GM12878 (cell line): ENCODE measurements around the gene RUNDC1. TPM values are rescaled to one million over a fixed set of nuclear protein-coding genes. Genes with fewer than 3 reads are reported as not detected.

Source experiments
- ATAC-seq: fragments of 200-7000 bp; cut with Tn5 transposase; 3 replicates; pipeline ENCODE4 v1.9.1; 2020; ENCODE audit warnings: mild to moderate bottlenecking, moderate library complexity
- BruUV-seq: library from RNA; stranded (reverse); fragments of 400-500 nt; replicated peaks from 2 replicates; lab custom pipeline; 2021; lab: Mats Ljungman, UMichigan
- CTCF ChIA-PET: fragments of 300-600 bp; sonication (Branson Sonifier 250); formaldehyde crosslinking; extraction: SDS; loops from one replicate; lab custom pipeline; 2021; ENCODE audit warnings: inconsistent platforms; lab: Yijun Ruan, JAX
- POLR2A ChIA-PET: fragments of 350-600 bp; formaldehyde crosslinking; extraction: SDS; loops from one replicate; lab custom pipeline; 2021; ENCODE audit warnings: inconsistent platforms; lab: Charles Lee
- RAD21 ChIA-PET: fragments of 300-600 bp; sonication (Branson Sonifier 250); formaldehyde crosslinking; loops from one replicate; lab custom pipeline; 2023; ENCODE audit warnings: antibody characterized with exemption; ENCODE audit not compliant: unreplicated experiment; lab: Charles Lee
- SMC1A ChIA-PET: fragments of 300-600 bp; sonication (Branson Sonifier 250); formaldehyde crosslinking; loops from one replicate; lab custom pipeline; 2023; ENCODE audit not compliant: unreplicated experiment, uncharacterized antibody; lab: Charles Lee
- DNase-seq: peaks from one replicate; pipeline ENCODE4 v3.0.0-alpha.2; 2011; ENCODE audit warnings: low read depth, low spot score
- FAIRE-seq: peaks from 3 replicates; lab custom pipeline; 2011; peaks lifted over from hg19 to GRCh38; lab: Jason Lieb, UNC
- H2AFZ ChIP-seq: 2 replicates; pipeline ENCODE4 v1.6.0; 2011; ENCODE audit warnings: low read depth, low read length, control low read depth; ENCODE audit not compliant: control insufficient read depth
- H3K27ac ChIP-seq: 2 replicates; pipeline ENCODE4 v1.5.1; 2011; ENCODE audit warnings: control low read depth; ENCODE audit not compliant: control insufficient read depth, insufficient read depth
- H3K27me3 ChIP-seq, 2 experiments: replicated peaks in 1 of 2; 2 replicates each; pipeline versions ENCODE4 v1.6.0 to v1.6.1; 2011; ENCODE audit warnings: low read length in 1 of 2; ENCODE audit not compliant: control insufficient read depth in 2 of 2, insufficient read depth in 2 of 2
- H3K36me3 ChIP-seq, 2 experiments: 2 replicates each; pipeline ENCODE4 v1.5.1; 2011; ENCODE audit warnings: low read length in 1 of 2; ENCODE audit not compliant: control insufficient read depth in 2 of 2, insufficient read depth in 2 of 2
- H3K4me1 ChIP-seq: 2 replicates; pipeline ENCODE4 v1.6.1; 2011; ENCODE audit warnings: mild to moderate bottlenecking, low read length, moderate library complexity, mixed read lengths; ENCODE audit not compliant: control insufficient read depth, insufficient read depth
- H3K4me2 ChIP-seq: 2 replicates; pipeline ENCODE4 v1.6.0; 2011; ENCODE audit warnings: control low read depth; ENCODE audit not compliant: control insufficient read depth, insufficient read depth
- H3K4me3 ChIP-seq: fragments of 200-600 bp; sonication (generic); 2 replicates; pipeline ENCODE4 v1.5.1; 2016
- H3K79me2 ChIP-seq: 2 replicates; pipeline ENCODE4 v1.6.0; 2011; ENCODE audit warnings: low read length; ENCODE audit not compliant: control insufficient read depth, insufficient read depth
- H3K9ac ChIP-seq: 2 replicates; pipeline ENCODE4 v1.8.0; 2011; ENCODE audit warnings: low read length, control low read depth, mixed read lengths; ENCODE audit not compliant: control insufficient read depth, insufficient read depth
- H3K9me3 ChIP-seq: replicated peaks from 3 replicates; pipeline ENCODE4 v1.5.1; 2011; ENCODE audit warnings: mild to moderate bottlenecking, low read length; ENCODE audit not compliant: control insufficient read depth, insufficient read depth
- H4K20me1 ChIP-seq: 2 replicates; pipeline ENCODE4 v1.6.0; 2011; ENCODE audit not compliant: control insufficient read depth, insufficient read depth
- E2F8 ChIP-seq: fragments of 450-650 bp; IDR thresholded peaks from 2 replicates; pipeline ENCODE4 v1.6.1; 2018; ENCODE audit warnings: mild to moderate bottlenecking, low read depth, moderate library complexity; ENCODE audit not compliant: partially characterized antibody
- IRF4 ChIP-seq: IDR thresholded peaks from 2 replicates; pipeline ENCODE4 v1.6.1; 2011; ENCODE audit warnings: low read depth, low read length
- IRF5 ChIP-seq: fragments of 450-650 bp; IDR thresholded peaks from 2 replicates; pipeline ENCODE4 v1.6.1; 2017; ENCODE audit warnings: borderline replicate concordance
- KAT2A ChIP-seq: conservative IDR thresholded peaks from 2 replicates; pipeline ENCODE4 v1.6.1; 2011; ENCODE audit warnings: low read depth, low read length; ENCODE audit not compliant: control insufficient read depth
- NR2C2 ChIP-seq: IDR thresholded peaks from 2 replicates; pipeline ENCODE4 v1.6.1; 2011; ENCODE audit warnings: borderline replicate concordance, low read depth; ENCODE audit not compliant: control insufficient read depth, insufficient read length
- ZSCAN29 ChIP-seq: fragments of 450-650 bp; IDR thresholded peaks from 2 replicates; pipeline ENCODE4 v1.6.1; 2017; ENCODE audit warnings: mild to moderate bottlenecking, moderate library complexity
- WGBS: methylation state at CpG from one replicate; pipeline ENCODE4 v1.1.6; 2016; ENCODE audit warnings: low lambda C conversion rate; ENCODE audit not compliant: insufficient replicate concordance, insufficient coverage; ENCODE audit errors: missing lambda C conversion rate; 5-methylcytosine and 5-hydroxymethylcytosine counted together
- in situ Hi-C: fragments of 300-500 bp; cut with MboI; formaldehyde crosslinking; loops from 9 replicates; pipeline ENCODE4 v1.14.3; 2018; ENCODE audit warnings: mixed read lengths
- intact Hi-C: fragments of 100-400 bp; cut with micrococcal nuclease; formaldehyde crosslinking; loops from one replicate; pipeline ENCODE4 v1.14.2; 2022; ENCODE audit not compliant: unreplicated experiment
- polyA plus RNA-seq, 11 experiments: library from polyadenylated mRNA; depleted of rRNA in 4 of 11; unstranded in 6 of 11; stranded (reverse) in 5 of 11; fragments of >200 nt; fragmentation: Nextera tagmentation in 4 of 11; fragmentation: Illumina TruSeq in 1 of 11; extraction: Ambion mirVana in 4 of 11; extraction: Trizol in 1 of 11; gene quantifications; 1 replicate in 1 of 11; 2 replicates in 10 of 11; pipeline versions ENCODE4 v1.2.1 to v1.2.3, GENCODE V29; 2011 to 2016; ENCODE audit warnings: inconsistent platforms in 2 of 11, missing spikeins in 2 of 11, low read depth in 1 of 11
- total RNA-seq, 4 experiments: library from RNA; depleted of rRNA in 3 of 4; stranded (reverse); fragments of >200 nt in 3 of 4; fragmentation: Illumina TruSeq in 1 of 4; extraction: Trizol in 1 of 4; gene quantifications; 2 replicates each; pipeline versions ENCODE4 v1.2.1 to v1.2.3, GENCODE V29; 2013 to 2021
- TF ChIP-seq, protein P1 (sequence below): fragments of 450-650 bp; conservative IDR thresholded peaks from 2 replicates; pipeline ENCODE4 v1.6.1; 2017; ENCODE audit warnings: mild to moderate bottlenecking, moderate library complexity

RUNDC1 gene
- total and polyA plus RNA-seq, 10 of the 15 experiments (the other 5 are each of a cell fraction or from before 2014, with no cell fraction given): 2.9 to 15.6 (median 8.2) TPM

DNA sequence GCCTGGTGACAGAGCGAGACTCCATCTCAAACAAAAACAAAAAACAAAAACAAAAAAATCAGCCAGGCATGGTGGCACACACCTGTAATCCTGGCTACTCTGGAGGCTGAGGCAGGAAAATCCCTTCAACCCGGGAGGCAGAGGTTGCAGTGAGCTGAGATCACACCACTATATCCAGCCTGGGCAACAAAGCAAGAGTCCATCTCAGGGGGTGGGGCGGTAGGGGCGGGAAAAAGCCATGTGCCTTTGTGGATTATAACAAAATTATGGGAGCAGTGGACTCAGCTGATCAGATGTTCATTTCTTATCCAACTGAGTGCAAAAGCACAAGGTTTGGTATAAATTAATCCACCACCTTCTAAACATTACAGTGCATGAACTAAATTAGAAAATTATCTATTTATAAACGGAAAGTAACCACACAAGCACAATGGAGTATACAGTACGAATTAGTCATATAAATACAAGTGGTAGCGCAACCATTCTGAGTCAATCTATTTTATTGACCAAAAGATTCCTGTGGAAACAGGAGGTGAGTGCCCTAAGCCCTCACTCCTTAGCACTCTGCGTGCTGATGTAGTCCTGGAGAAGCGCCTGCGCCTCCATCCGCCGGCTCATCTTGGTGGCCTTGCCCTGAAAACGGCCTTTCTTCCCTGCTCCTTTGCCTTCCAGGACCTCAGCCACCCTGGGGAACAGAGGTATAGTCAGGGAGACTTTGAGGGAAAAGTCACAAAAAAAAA lies 30.2 kb upstream of the RUNDC1 start:
- Histone ChIP-seq H3K9me3 (no peaks in the 10 kb centered on the region), H3K4me3 (no peak overlapping the region), H3K4me2 (no peak overlapping the region), H3K36me3 (peaks cover 6 to 24% of the 10 kb centered on the region in 2 experiments), H3K9ac (no peak overlapping the region), H3K27me3 (no peaks in the 10 kb centered on the region), H3K27ac (no peak overlapping the region), H2AFZ (no peak overlapping the region), H4K20me1 (no peaks in the 10 kb centered on the region; the same call in 1 of the 2 replicates), H3K4me1 (no peaks in the 10 kb centered on the region), H3K79me2 (no peaks in the 10 kb centered on the region)
- intact Hi-C loops: no loop called here
- TF ChIP-seq IRF5 (no peak), NR2C2 (no peak), IRF4 (no peak)
- in situ Hi-C loops: no loop called here
- FAIRE-seq (no peak), DNase-seq (no peak), ATAC-seq (no peak)
- 93% methylated on average over 13 of the region's 13 CpGs for WGBS
- BruUV-seq: no TSS peak
- CTCF ChIA-PET: interaction anchor here (0.7 kb wide), 1 partner anchor 102 kb away, joined by 3 read pairs; no protein-coding TSS in a partner anchor
- POLR2A ChIA-PET: no interaction called here
- SMC1A ChIA-PET: no interaction called here
- RAD21 ChIA-PET: no interaction called here

DNA sequence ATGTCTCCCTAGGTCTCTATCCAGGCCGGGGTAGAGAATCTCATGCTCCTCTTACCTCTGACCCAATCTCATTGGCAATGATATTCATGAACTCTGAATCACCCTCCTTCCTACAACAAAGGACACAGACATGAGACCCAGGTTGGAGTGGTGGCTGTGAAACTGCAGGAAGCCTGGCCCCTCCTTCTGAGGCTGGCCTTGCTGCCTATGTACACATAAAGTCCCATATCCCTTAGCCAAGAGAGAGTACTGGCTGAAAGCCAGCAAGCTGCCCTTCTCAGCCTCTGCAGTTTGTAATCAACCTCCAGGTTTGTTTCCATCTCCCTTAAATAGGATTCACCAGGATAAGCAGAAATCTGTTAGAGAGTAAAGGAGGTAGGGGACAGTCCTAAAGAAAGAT lies 26.7 kb upstream of the RUNDC1 start:
- no peak overlapping the region for H3K27ac ChIP-seq
- no peak overlapping the region for H3K4me3 ChIP-seq
- no peak overlapping the region for H3K4me2 ChIP-seq
- in situ Hi-C loops: no loop called here
- intact Hi-C loops: no loop called here
- ChIA-PET SMC1A (no interaction called here), POLR2A (no interaction called here), CTCF (no interaction called here), RAD21 (no interaction called here)
- 100% methylated on average over 1 of the region's 1 CpG for WGBS
- H3K27me3 ChIP-seq: no peaks in the 10 kb centered on the region
- FAIRE-seq: no peak
- H4K20me1 ChIP-seq: no peaks in the 10 kb centered on the region
- no TSS peak for BruUV-seq
- no peaks in the 10 kb centered on the region for H3K9me3 ChIP-seq
- H2AFZ ChIP-seq: no peak overlapping the region
- ATAC-seq: no peak
- H3K79me2 ChIP-seq: no peaks in the 10 kb centered on the region
- no peak overlapping the region for H3K9ac ChIP-seq
- H3K4me1 ChIP-seq: no peaks in the 10 kb centered on the region
- no peak for DNase-seq
- H3K36me3 ChIP-seq: peaks cover 12 to 24% of the 10 kb centered on the region in 2 experiments
- TF ChIP-seq ZSCAN29: no peak
- TF ChIP-seq E2F8: no peak
- TF ChIP-seq, protein P1, sequence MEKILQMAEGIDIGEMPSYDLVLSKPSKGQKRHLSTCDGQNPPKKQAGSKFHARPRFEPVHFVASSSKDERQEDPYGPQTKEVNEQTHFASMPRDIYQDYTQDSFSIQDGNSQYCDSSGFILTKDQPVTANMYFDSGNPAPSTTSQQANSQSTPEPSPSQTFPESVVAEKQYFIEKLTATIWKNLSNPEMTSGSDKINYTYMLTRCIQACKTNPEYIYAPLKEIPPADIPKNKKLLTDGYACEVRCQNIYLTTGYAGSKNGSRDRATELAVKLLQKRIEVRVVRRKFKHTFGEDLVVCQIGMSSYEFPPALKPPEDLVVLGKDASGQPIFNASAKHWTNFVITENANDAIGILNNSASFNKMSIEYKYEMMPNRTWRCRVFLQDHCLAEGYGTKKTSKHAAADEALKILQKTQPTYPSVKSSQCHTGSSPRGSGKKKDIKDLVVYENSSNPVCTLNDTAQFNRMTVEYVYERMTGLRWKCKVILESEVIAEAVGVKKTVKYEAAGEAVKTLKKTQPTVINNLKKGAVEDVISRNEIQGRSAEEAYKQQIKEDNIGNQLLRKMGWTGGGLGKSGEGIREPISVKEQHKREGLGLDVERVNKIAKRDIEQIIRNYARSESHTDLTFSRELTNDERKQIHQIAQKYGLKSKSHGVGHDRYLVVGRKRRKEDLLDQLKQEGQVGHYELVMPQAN: no peak
- TF ChIP-seq KAT2A: no peak
